Left cardiac atrium (tissue), 4 donors: ENCODE measurements around the gene DCDC2C. TPM values are rescaled to one million over a fixed set of nuclear protein-coding genes. Genes with fewer than 3 reads are reported as not detected.
A peak's percentile ranks its signal among the peaks of the same experiment; 100 is the strongest.
"Not testable (repeated sequence)": the region's sequence is repeated elsewhere in the genome, so short reads cannot be mapped to it uniquely, and the experiment has no call there.

Source experiments
- ATAC-seq, 2 donors: fragments of 200-7000 bp; cut with Tn5 transposase; one replicate each; pipeline ENCODE4 v1.9.1; 2020; ENCODE audit warnings: mild to moderate bottlenecking in 2 of 2, moderate library complexity in 2 of 2
- DNase-seq: peaks from one replicate; pipeline ENCODE4 v3.0.0-alpha.2; 2020
- intact Hi-C, 2 donors: fragments of 100-400 bp; cut with DNase I; formaldehyde crosslinking; loops; one replicate each; pipeline versions ENCODE4 v1.14.1 to v1.15.1; 2022 to 2023
- long read RNA-seq: library from polyadenylated mRNA; unstranded; transcript quantifications from one replicate; pipeline ENCODE4 v2.0.0, GENCODE V29; 2021
- total RNA-seq, 2 donors: library from RNA; stranded (reverse); fragmentation: NEBNext Ultra II Directional; extraction: Animal tissue kit (Norgen Biotek cat#: 25700); gene quantifications; one replicate each; pipeline ENCODE4 v1.2.1, GENCODE V29; 2021
- donor health status: DM: no; HTN: yes; CAD: no.
- donor health status: DM: no; HTN: yes; CAD: no; lungs with severe emphysema.
- donor health status: DM: yes; HTN: yes; CAD: no.
- donor health status: Dilated cardiomyopathy.

The DCDC2C gene, protein sequence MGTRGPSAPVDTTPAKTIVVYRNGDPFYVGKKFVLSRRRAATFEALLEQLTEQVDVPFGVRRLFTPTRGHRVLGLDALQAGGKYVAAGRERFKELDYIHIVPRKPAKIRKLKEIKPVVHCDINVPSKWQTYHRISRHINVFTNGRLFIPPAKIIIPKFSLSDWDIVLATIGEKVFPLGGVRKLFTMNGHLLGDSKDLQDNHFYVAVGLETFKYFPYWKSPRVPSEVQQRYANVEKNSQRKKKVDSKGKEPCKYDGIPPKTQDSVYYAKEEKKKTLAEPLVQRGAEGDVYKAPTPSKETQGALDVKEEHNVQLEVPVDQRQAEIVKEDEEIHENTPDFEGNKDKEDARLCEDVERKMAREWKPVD
- not detected for total RNA-seq
- long read RNA-seq = 0 reads

DNA sequence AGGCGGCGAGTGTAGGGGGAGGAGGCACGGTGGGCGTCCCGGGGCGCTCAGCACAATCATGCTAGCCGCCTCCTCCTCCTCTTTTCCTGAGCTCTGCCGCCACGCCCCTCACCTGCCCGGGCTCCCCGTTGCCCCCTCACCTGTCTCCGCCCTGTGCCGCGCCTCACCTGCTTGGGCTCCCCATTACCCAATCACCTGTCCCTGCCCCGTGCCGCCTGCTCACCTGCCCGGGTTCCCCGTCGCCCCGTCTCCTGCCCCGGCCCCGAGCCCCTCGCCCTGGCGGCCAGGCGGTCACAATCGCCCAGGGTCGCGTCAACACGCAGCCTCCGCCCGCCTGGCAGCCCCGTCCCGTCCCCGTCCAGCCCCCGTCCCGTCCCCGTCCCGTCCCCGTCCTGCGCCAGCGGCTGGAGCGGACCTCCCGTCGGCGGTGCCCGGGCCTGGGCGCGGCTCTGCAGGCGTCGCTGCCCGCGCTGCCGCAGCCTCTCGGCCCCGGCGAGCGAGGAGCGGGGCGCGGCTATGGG, at the start of gene DCDC2C:
DCDC2C (plus strand) TSS at position 340 of the 521 bp plus-strand sequence; CDS start at position 517, 177 bp downstream.
- ATAC-seq = no peak
- DNase-seq = no peak
- intact Hi-C loops = no loop called here

DNA sequence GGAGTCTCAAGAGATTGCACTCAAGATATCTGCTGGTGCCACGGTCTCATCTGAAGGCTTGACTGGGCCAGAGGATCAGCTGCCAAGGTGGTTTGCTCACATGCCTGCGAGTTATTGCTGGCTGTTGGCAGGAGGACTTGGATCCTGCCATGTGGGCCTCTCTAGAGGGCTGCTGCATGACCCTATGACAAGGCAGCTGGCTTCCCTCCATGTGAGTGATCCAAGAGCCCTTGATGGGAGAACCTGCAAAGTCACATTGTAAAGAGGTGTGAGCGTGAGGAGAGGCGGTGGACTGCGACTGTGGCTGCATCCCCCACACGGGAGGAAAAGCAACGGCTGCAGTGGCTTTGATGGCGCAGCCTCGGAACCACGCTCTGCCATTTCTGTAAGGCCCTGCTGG, 49.4 kb upstream of the DCDC2C start:
- ATAC-seq = no peak
- DNase-seq = no peak
- intact Hi-C loops = loop anchor here (5.0 kb wide), 2 partner anchors 57 to 232 kb away; partner anchors contain the start of gene COLEC11 (in 1 of the 2)

GRCh38 chr2:3654531-3655225, 48.7 kb upstream of the DCDC2C start:
- intact Hi-C loops = loop anchor here (5.0 kb wide), 2 partner anchors 57 to 232 kb away; partner anchors contain the start of gene COLEC11 (in 1 of the 2)
- ATAC-seq (no peak), DNase-seq (no peak)

- ATAC-seq (peak in 1 of 2 donors; percentile 2), DNase-seq (no peak)
- intact Hi-C loops = no loop called here
Observed at GRCh38 chr2:3655871-3656761, 47.3 kb upstream of the DCDC2C start.

- peak; percentile 16 to 31 for ATAC-seq
- intact Hi-C loops = no loop called here
Observed at GRCh38 chr2:3656762-3657721, 46.3 kb upstream of the DCDC2C start.

DNA sequence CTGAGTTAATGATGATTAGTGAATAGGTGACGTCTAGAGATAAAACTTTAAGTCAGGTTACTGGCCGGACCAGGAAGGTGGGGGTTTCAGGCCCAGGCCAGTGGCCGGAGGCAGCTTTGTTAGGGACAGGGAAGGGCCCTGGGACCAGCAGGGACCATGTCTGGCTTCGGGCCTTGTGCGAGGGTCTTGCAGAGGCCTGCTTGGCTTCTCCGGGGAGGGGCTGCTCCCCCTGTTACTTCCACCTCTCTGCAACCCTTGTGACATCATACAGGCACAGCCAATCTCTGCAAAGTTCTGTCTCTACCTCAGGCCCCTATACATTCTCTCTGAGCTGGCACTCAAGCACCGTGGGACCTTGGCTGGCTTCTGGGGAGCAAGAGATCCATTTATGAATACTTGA, 45.5 kb upstream of the DCDC2C start, which contains the start of gene ALLC:
ALLC (plus strand) TSS at position 320 of the 400 bp plus-strand sequence. CDS start 12,958 bp downstream, outside the sequence.
- intact Hi-C loops = no loop called here

More at GRCh38 chr2:3656762-3657721, 46.3 kb upstream of the DCDC2C start:
- DNase-seq = no peak

DNA sequence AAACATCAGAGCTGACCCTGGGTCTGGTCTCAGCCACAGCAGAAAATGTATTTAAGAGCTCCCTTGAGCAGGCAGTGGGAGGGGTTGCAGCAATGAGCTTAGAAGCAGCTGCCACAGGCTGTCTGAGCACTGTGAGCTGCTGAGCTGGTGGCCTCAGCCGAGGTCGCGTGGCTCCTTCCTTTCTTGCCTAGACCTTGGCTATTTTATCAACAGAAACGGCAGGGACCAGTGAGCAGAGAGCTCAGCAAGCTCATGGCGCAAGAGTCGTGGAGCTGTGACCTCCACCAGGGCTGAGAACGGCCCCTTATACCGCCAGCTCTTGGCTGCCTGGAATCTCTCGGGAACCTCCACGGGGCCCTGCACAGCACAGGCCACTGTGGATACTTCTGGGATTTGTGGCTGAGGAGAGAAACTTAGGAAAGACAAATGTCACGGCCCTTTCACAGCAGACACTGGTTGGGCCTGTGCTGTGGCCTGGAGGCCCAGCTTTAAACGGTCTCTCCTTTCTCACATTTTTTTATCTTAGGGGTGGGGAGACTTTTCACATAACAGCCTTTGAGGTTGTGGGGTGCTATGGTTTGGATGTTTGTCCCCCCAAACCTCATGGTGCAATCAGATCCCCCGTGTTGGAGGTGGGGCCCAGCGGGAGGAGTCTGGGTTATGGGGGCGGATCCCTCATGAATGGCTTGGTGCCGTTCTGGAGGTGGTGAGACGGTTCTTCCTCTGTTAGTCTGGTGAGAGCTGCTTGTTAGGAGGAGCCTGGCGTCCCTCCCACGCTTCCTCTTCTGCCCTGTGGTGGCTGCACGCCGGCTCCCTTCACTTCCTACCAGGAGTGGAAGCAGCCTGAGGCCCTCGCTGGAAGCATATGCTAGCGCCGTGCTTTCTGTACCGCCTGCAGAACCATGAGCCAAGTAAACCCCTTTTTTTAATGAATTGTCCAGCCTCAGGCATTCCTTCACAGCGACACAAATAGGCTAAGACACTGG, 43.6 kb upstream of the DCDC2C start:
- ATAC-seq = peak; percentile 67 to 84
- peak; percentile 51 for DNase-seq
- intact Hi-C loops = no loop called here

More for the DNA sequence above, 45.5 kb upstream of the DCDC2C start, which contains the start of gene ALLC:
- no peak for ATAC-seq
- no peak for DNase-seq

- intact Hi-C loops, DNase-seq: not testable (repeated sequence)
Observed at GRCh38 chr2:3660640-3661039, 42.7 kb upstream of the DCDC2C start.

DNA sequence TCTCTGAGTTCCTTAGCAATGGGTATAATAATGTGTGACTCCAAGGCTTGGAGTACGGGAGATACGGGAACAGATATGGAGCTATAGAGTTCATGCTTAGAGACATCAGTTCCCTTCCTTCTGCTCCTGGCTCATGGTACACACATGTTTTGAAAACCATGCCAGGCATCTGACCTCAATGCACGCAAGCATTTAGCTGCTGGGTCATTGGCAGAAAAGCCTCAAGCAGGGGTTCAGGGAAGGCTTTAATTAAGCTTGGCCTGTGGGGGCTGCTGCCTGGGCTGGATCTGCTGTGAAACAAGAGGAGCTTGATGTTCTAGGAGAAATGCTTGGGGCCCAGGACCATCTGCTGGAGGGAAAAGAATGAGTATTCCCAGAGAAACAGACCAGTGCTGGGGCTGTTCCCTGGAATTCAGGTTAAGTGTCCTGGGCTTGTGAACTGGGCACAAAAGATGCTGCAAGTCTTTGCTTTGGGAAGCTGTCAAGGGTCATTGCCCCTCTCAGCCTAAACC, 42.2 kb upstream of the DCDC2C start:
- DNase-seq (no peak), ATAC-seq (no peak)
- intact Hi-C loops = no loop called here

More at GRCh38 chr2:3660640-3661039, 42.7 kb upstream of the DCDC2C start:
- not testable (repeated sequence) for ATAC-seq

GRCh38 chr2:3662239-3662638, 41.1 kb upstream of the DCDC2C start:
- intact Hi-C loops = no loop called here
- no peak for DNase-seq
- ATAC-seq = no peak

DNA sequence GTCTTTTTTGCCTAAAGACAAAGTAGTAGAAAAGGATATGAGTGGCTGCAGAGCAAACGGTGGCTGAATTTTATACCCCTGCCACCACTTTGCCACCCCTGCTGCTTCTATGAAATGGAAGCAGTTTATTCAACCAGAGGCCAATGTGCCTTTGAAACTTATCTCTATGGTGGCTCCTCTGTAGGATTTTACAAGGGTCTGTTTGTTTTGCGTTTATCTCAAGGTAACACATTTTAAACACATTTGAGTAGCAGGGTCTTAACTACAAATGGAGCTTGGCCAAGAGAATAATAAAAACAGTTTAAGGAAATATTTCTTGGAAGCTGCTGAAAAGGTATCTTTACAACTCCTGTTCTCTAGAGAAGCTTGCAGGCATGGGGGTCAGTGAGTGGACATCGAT, 39.3 kb upstream of the DCDC2C start:
- no peak for ATAC-seq
- intact Hi-C loops = no loop called here
- DNase-seq = no peak

GRCh38 chr2:3664925-3665324, 38.5 kb upstream of the DCDC2C start:
- intact Hi-C loops = no loop called here
- DNase-seq (no peak), ATAC-seq (no peak)

DNA sequence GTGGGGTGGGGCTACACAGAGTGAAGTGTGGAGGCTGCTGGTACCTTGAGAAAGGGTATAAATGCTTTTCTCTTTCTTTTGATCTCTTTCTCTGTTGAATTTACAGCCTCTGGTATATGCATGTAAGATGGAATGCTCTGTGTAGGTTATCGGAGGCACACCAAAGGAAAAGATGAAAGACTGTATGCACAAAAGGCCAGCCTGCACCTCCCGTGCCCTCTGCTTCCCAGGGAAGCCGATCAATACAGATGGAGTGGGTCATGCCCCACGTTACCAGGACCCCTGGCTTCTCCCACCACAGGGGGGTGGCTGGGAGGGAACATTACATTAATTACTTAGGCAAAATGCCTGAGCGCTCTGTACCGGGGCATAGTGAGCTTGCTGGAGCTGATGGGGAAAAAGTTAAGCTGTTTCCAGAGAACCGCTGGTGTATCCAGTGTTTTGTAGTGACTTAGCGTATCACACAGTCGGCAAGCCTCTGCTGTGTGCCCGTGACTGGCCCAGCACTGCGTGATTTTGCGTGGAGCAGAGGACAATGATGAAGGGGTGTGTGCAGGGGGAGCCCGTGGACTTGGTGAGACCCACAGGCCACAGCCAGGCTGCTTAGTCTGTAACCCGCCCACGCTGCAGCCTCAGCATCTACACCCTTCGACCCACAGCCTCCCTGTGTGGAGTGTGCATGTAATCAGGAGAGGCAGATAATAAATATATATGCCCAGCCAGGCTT, 37.3 kb upstream of the DCDC2C start:
- intact Hi-C loops = no loop called here
- DNase-seq = no peak

GRCh38 chr2:3666613-3666975, 36.8 kb upstream of the DCDC2C start:
- DNase-seq = no peak
- intact Hi-C loops = no loop called here
- no peak for ATAC-seq

More for the DNA sequence above, 37.3 kb upstream of the DCDC2C start:
- ATAC-seq = no peak

DNA sequence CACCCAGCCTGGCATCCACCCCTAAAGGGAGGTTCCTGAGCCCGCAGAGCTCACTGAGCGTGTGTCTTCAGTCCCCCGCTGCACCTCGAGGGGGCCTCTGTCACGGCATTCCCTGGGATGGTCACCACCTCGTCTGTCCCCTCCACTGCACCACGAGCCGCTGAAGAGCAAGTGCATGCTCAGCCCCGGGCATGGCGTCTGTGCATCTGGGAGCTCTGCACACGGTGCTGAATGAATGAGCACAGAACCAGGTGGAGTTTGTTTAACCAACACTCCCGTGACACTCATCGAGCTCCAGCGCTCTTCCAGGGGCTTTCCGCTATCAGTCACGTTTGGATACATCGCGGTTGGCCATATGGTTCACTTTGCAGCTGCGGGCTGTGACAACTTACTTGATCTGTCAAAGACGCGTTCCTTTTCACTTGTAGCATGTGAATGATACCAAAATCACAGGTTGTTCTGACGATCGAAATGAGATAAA, 36.2 kb upstream of the DCDC2C start:
- ATAC-seq (peak in 1 of 2 donors; percentile 50), DNase-seq (no peak)
- intact Hi-C loops = no loop called here

DNA sequence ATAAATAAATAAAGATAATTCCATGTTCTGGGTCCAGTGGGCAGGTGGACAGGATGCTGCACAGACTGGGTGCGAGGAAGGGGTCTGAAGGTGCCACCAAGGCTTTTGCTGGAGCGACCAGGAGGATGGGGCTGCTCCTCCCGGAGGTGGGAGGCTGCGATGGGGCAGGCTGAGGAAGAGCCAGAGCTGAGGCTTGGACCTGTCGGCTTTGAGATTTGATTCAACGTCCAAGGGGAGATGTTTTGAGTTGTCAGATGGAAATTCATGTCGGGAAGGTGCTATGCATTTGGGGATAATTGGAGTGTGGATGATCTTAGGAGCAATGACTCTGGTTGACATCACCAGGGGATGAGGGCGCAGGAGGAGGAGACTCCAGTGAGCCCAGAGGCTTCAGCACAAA, 33.7 kb upstream of the DCDC2C start:
- no peak for ATAC-seq
- no peak for DNase-seq
- intact Hi-C loops = no loop called here
